ENCODE results near the gene CLNS1A.
A peak's percentile ranks its signal among the peaks of the same experiment; 100 is the strongest.
"Not testable (repeated sequence)": the region's sequence is repeated elsewhere in the genome, so short reads cannot be mapped to it uniquely, and the experiment has no call there.

The CLNS1A gene

GRCh38 chr11:77637345-77638165, at the start of gene CLNS1A:
Gene CLNS1A (minus strand): TSS chr11:77637794. CDS start chr11:77637714, 80 bp downstream.
- DNase-seq (ENCODE audit: low read depth in 2 of 2) = peak; percentile 70 to 74

GRCh38 chr11:77687088-77687487, 49.5 kb upstream of the CLNS1A start:
- DNase-seq (ENCODE audit: low read depth in 2 of 2) = no peak

- no peak for DNase-seq (ENCODE audit: low read depth in 2 of 2)
These were observed 39.5 kb upstream of the CLNS1A start for GRCh38 chr11:77677138-77677537.

- no peak for DNase-seq (ENCODE audit: low read depth in 2 of 2)
These were observed 34.7 kb upstream of the CLNS1A start for GRCh38 chr11:77672264-77672663.

- DNase-seq (ENCODE audit: low read depth in 2 of 2) = no peak
These were observed 32.4 kb upstream of the CLNS1A start for GRCh38 chr11:77669848-77670511.

GRCh38 chr11:77668760-77669159, 31.2 kb upstream of the CLNS1A start:
- DNase-seq (ENCODE audit: low read depth in 2 of 2) = no peak

GRCh38 chr11:77665240-77665965, 27.8 kb upstream of the CLNS1A start:
- DNase-seq (ENCODE audit: low read depth in 2 of 2) = no peak

GRCh38 chr11:77661670-77662069, 24.1 kb upstream of the CLNS1A start:
- DNase-seq (ENCODE audit: low read depth in 2 of 2) = no peak

GRCh38 chr11:77660947-77661346, 23.4 kb upstream of the CLNS1A start:
- DNase-seq (ENCODE audit: low read depth in 2 of 2) = no peak

- DNase-seq (ENCODE audit: low read depth in 2 of 2) = no peak
These were observed 20.8 kb upstream of the CLNS1A start for GRCh38 chr11:77658213-77659013.

- DNase-seq (ENCODE audit: low read depth in 2 of 2) = no peak
These were observed 18.8 kb upstream of the CLNS1A start for GRCh38 chr11:77656362-77656761.

GRCh38 chr11:77654770-77655434, 17.3 kb upstream of the CLNS1A start:
- no peak for DNase-seq (ENCODE audit: low read depth in 2 of 2)

- no peak for DNase-seq (ENCODE audit: low read depth in 2 of 2)
These were observed 12.5 kb upstream of the CLNS1A start for GRCh38 chr11:77650123-77650522.

GRCh38 chr11:77647654-77648305, 10.2 kb upstream of the CLNS1A start:
- no peak for DNase-seq (ENCODE audit: low read depth in 2 of 2)

GRCh38 chr11:77644887-77645286, 7.3 kb upstream of the CLNS1A start:
- DNase-seq (ENCODE audit: low read depth in 2 of 2) = no peak

- DNase-seq (ENCODE audit: low read depth in 2 of 2) = no peak
These were observed 4.6 kb upstream of the CLNS1A start for GRCh38 chr11:77642228-77642627.

GRCh38 chr11:77636731-77637344, 756 bp downstream of the CLNS1A start:
- DNase-seq (ENCODE audit: low read depth in 2 of 2) = no peak

- DNase-seq (ENCODE audit: low read depth in 2 of 2) = not testable (repeated sequence)
These were observed 3.7 kb downstream of the CLNS1A start for GRCh38 chr11:77633926-77634325.

- no peak for DNase-seq (ENCODE audit: low read depth in 2 of 2)
These were observed 7.4 kb downstream of the CLNS1A start for GRCh38 chr11:77630157-77630710.
